BE2C (cell line): ENCODE results near the gene FABP2. TPM values are rescaled to one million over a fixed set of nuclear protein-coding genes. Genes with fewer than 3 reads are reported as not detected.
"Not testable (repeated sequence)": the region's sequence is repeated elsewhere in the genome, so short reads cannot be mapped to it uniquely, and the experiment has no call there.

ENCODE experiments used
- DNase-seq: peaks from one replicate; pipeline ENCODE4 v3.0.0-alpha.2; 2020
- H3K27me3 ChIP-seq: fragments of 250-450 bp; sonication (Bioruptor Pico); 2 replicates; pipeline ENCODE4 v1.5.1; 2020; ENCODE audit warnings: mild to moderate bottlenecking
- H3K36me3 ChIP-seq: fragments of 250-450 bp; sonication (Bioruptor Pico); 2 replicates; pipeline ENCODE4 v1.5.1; 2020; ENCODE audit warnings: mild to moderate bottlenecking
- H3K4me1 ChIP-seq: fragments of 250-450 bp; sonication (Bioruptor Pico); 2 replicates; pipeline ENCODE4 v1.5.1; 2020
- H3K4me3 ChIP-seq: 2 replicates; pipeline ENCODE4 v1.5.1; 2011; ENCODE audit warnings: low read depth, low read length
- H3K9me3 ChIP-seq: fragments of 250-450 bp; sonication (Bioruptor Pico); 2 replicates; pipeline ENCODE4 v1.5.1; 2020
- polyA plus RNA-seq: library from polyadenylated mRNA; unstranded; fragments of >200 nt; gene quantifications from one replicate; pipeline ENCODE4 v1.2.1, GENCODE V29; 2012; ENCODE audit warnings: low read depth, missing spikeins; ENCODE audit not compliant: insufficient read length, insufficient read depth
- TF ChIP-seq, protein P1 (sequence below): IDR thresholded peaks from 2 replicates; pipeline ENCODE4 v1.5.1; 2012; ENCODE audit warnings: mild to moderate bottlenecking, low read depth, low read length

The FABP2 gene
- not detected for polyA plus RNA-seq

GRCh38 chr4:119321921-119322687 lies at the start of gene FABP2:
TSS of gene FABP2 (minus strand) at chr4:119322138. CDS start at chr4:119322102, 36 bp downstream.
- no peak for DNase-seq
- TF ChIP-seq, protein P1, sequence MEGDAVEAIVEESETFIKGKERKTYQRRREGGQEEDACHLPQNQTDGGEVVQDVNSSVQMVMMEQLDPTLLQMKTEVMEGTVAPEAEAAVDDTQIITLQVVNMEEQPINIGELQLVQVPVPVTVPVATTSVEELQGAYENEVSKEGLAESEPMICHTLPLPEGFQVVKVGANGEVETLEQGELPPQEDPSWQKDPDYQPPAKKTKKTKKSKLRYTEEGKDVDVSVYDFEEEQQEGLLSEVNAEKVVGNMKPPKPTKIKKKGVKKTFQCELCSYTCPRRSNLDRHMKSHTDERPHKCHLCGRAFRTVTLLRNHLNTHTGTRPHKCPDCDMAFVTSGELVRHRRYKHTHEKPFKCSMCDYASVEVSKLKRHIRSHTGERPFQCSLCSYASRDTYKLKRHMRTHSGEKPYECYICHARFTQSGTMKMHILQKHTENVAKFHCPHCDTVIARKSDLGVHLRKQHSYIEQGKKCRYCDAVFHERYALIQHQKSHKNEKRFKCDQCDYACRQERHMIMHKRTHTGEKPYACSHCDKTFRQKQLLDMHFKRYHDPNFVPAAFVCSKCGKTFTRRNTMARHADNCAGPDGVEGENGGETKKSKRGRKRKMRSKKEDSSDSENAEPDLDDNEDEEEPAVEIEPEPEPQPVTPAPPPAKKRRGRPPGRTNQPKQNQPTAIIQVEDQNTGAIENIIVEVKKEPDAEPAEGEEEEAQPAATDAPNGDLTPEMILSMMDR = no peak
- Histone ChIP-seq H3K36me3 (no peaks in the 10 kb centered on the region), H3K4me3 (no peak within 1 kb of the TSS), H3K4me1 (no peaks in the 10 kb centered on the region), H3K9me3 (no peaks in the 10 kb centered on the region), H3K27me3 (peaks cover 33% of the 10 kb centered on the region)

DNA sequence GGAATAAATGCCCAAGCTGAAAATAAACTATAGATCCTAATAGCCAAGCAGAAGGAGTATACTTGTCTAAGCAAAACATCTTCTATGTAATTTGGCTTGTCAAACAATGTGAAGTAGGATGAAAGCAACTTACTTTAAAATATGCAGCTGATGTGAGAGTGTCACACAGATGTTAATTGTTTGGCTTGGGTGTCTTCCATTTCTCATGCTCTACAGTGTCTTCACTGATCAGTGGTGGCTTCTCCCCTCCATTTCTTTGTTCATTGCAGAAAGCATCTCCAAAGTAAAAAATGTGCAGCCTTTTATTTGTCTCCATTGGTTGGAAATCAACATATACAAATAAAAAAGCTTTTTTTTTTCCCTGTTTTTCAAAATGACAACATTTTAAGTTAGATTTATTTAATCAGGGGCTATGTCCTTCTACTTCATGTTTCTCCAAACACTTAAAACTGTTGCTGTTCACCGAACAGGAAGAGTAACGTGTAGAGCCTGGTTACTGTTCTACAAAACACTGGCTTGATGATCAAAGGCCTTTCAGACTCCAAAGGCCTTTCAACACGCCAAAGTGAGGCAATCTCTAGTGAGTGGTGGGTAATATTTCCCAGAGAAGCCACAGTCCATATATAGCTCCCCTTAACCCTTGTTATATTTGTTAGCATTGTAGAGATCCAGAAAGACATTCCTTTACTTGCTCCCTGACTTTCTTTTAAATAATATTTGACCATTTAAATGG lies 49.2 kb upstream of the FABP2 start:
- not testable (repeated sequence) for H3K36me3 ChIP-seq, H3K4me1 ChIP-seq, H3K9me3 ChIP-seq, DNase-seq, H3K4me3 ChIP-seq, H3K27me3 ChIP-seq

- not testable (repeated sequence) for H3K27me3 ChIP-seq, H3K36me3 ChIP-seq, H3K9me3 ChIP-seq, H3K4me3 ChIP-seq, DNase-seq, H3K4me1 ChIP-seq
These were observed 48.5 kb upstream of the FABP2 start for GRCh38 chr4:119370392-119370791.

- not testable (repeated sequence) for H3K27me3 ChIP-seq, H3K9me3 ChIP-seq, H3K36me3 ChIP-seq, H3K4me1 ChIP-seq, DNase-seq, H3K4me3 ChIP-seq
These were observed 44.9 kb upstream of the FABP2 start for GRCh38 chr4:119366802-119367201.

DNA sequence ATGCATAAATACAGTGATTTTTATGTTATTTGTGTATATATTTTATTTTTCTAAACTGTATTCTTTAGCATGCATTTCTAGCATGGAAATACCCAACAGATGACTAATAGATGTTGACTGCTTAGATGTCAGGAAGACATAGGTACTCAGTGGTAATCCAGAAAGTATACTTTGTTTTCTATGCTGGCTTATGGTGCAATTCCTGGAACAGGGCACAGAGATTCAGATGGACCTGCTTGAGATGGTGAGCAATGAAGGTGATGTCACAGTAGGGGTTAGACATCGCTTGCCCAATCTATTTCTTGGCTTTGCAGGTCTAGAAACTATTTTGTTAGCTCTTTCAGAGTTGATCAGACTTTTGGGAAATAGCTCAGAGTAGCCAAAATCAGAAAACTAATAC lies 42.3 kb upstream of the FABP2 start:
- not testable (repeated sequence) for H3K4me1 ChIP-seq, H3K27me3 ChIP-seq, H3K9me3 ChIP-seq, DNase-seq, H3K4me3 ChIP-seq, H3K36me3 ChIP-seq

GRCh38 chr4:119363372-119363771 lies 41.4 kb upstream of the FABP2 start:
- not testable (repeated sequence) for H3K9me3 ChIP-seq, H3K27me3 ChIP-seq, H3K4me1 ChIP-seq, H3K36me3 ChIP-seq, H3K4me3 ChIP-seq, DNase-seq

GRCh38 chr4:119362413-119362812 lies 40.5 kb upstream of the FABP2 start:
- not testable (repeated sequence) for H3K4me1 ChIP-seq, H3K27me3 ChIP-seq, H3K9me3 ChIP-seq, H3K4me3 ChIP-seq, DNase-seq, H3K36me3 ChIP-seq

DNA sequence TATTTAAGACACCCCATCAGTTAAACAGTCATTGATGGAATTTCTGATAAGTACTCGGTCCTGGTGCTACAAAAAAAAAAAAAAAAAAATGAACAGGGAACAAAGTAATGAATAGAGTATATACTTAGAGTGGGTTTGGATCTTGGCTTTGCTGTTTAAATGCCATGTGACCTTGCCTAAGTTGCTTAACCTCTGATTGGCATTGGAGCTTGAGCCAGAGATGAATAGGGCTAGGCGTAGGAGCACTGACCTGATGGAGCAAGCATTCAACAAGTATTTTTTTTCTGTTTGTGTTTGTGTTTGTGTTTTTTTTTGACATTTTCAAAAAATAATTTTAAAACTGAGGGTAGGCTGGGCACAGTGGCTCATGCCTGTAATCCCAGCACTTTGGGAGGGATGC lies 37.9 kb upstream of the FABP2 start:
- not testable (repeated sequence) for DNase-seq, H3K36me3 ChIP-seq

GRCh38 chr4:119356796-119357195 lies 34.9 kb upstream of the FABP2 start:
- H3K4me3 ChIP-seq, H3K27me3 ChIP-seq, H3K36me3 ChIP-seq, DNase-seq, H3K9me3 ChIP-seq, H3K4me1 ChIP-seq: not testable (repeated sequence)

More for the DNA sequence above, 37.9 kb upstream of the FABP2 start:
- not testable (repeated sequence) for H3K9me3 ChIP-seq, H3K4me1 ChIP-seq, H3K4me3 ChIP-seq, H3K27me3 ChIP-seq

DNA sequence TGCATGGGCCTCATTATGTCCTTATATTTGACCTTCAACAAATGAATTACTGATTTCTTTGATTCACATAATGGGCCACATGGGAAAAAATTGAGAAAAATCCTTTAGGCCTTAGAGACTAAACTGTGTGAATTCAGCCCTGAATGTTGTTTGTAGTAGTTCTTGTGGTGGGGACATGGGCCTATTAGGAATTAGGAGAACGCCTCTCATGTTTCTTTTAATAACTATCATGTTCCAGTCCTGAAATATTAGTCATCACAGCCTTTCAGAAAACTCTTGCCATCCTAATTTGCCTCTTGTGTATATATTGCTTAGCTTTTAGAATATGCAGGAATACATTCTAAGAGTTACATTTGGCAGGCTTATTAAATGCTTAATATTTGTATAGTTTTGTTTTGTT lies 34.1 kb upstream of the FABP2 start:
- H3K9me3 ChIP-seq, H3K36me3 ChIP-seq, H3K4me3 ChIP-seq, H3K4me1 ChIP-seq, DNase-seq, H3K27me3 ChIP-seq: not testable (repeated sequence)

- not testable (repeated sequence) for H3K9me3 ChIP-seq, H3K36me3 ChIP-seq, H3K4me1 ChIP-seq, DNase-seq, H3K4me3 ChIP-seq, H3K27me3 ChIP-seq
These were observed 31.4 kb upstream of the FABP2 start for GRCh38 chr4:119353364-119353763.

- not testable (repeated sequence) for H3K4me1 ChIP-seq, H3K27me3 ChIP-seq, H3K9me3 ChIP-seq, H3K36me3 ChIP-seq, DNase-seq, H3K4me3 ChIP-seq
These were observed 26.2 kb upstream of the FABP2 start for GRCh38 chr4:119348169-119348568.

DNA sequence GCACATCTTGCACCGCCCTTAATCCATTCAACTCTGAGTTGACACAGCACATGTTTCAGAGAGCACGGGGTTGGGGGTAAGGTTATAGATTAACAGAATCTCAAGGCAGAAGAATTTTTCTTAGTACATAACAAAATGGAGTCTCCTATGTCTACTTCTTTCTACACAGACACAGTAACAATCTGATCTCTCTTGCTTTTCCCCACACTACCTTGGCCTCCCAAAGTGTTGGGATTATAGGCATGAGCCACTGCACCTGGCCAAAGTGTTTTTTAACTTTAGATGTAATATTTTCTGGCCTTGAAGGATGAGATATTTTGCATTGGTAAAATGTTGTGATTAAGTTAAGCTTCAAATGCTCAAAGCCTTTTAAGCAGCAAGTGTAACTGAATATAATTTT lies 21.4 kb upstream of the FABP2 start:
- not testable (repeated sequence) for DNase-seq, H3K9me3 ChIP-seq, H3K36me3 ChIP-seq, H3K4me3 ChIP-seq, H3K27me3 ChIP-seq, H3K4me1 ChIP-seq

- not testable (repeated sequence) for H3K4me1 ChIP-seq, H3K36me3 ChIP-seq, H3K9me3 ChIP-seq, H3K27me3 ChIP-seq, DNase-seq, H3K4me3 ChIP-seq
These were observed 18.0 kb upstream of the FABP2 start for GRCh38 chr4:119339895-119340294.
